ENCODE results near the gene GAB4.
"Not testable (repeated sequence)": the region's sequence is repeated elsewhere in the genome, so short reads cannot be mapped to it uniquely, and the experiment has no call there.

The GAB4 gene, protein sequence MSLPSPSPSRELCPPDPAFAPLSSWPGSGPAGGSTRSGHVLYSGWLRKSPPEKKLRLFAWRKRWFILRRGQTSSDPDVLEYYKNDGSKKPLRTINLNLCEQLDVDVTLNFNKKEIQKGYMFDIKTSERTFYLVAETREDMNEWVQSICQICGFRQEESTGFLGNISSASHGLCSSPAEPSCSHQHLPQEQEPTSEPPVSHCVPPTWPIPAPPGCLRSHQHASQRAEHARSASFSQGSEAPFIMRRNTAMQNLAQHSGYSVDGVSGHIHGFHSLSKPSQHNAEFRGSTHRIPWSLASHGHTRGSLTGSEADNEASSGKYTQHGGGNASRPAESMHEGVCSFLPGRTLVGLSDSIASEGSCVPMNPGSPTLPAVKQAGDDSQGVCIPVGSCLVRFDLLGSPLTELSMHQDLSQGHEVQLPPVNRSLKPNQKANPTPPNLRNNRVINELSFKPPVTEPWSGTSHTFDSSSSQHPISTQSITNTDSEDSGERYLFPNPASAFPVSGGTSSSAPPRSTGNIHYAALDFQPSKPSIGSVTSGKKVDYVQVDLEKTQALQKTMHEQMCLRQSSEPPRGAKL

DNA sequence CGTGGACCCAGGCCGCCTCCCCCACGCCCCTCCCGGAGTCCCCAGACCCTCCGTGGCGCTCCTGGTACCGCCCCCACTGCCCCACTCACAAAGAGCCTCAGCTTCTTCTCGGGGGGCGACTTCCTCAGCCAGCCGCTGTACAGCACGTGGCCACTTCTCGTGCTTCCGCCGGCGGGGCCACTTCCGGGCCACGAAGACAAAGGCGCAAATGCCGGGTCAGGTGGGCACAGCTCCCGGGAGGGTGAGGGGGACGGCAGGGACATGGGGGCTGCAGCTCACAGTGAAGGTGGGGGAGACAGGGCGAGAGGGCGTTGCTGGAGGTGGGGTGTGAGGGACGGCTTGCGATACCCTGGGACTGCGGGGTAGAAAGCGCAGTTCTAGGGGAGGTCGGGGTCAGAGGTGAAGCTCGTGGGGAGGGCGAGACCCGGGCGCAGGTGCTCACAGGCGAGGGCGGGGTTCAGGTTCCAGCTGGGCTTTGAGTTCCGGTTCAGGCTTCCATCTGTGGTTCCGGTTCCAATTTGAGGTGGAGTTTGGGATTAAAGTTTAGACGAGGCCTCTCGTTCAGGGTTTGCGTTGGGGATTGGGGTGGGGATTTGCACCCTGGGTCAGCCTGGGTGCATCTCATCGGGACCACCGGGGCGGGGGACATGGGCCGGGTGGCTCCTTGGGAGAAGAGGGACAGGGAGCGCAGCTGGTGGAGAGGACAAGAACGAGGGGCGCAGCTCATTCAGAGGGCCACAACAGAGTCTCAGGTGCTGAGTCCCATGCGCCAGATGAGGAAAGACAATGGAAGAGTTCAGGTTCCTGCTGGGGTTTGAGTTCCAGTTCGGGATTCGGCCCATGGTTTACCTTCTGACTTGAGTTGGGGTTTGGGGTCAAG is at the start of gene GAB4:
Gene GAB4 (minus strand): TSS at position 371 of the 880 bp plus-strand sequence. CDS start 108 bp downstream, at position 263.
- DNase-seq (ENCODE audit: low read depth in 2 of 2), result no peak

DNA sequence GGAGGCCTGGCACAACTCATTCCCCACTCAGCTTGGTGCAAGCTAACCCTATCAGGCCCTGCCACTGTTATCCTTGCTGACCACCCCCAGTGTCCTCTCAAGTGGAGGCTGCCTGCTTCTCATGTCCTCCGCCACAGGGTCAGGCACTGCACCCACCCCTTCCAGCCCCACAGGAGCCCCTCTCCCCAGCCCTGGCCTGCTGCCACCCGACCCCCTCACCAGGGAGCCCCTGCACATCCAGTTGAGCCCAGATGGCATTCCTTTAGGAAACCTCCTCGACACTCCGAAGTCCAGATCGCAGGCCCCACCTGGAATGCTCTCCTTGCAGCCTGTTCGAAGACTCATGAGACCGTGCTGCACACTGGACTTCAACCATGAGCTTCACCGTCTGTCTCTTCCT is 48.8 kb upstream of the GAB4 start:
- no peak for DNase-seq (ENCODE audit: low read depth in 2 of 2)

DNA sequence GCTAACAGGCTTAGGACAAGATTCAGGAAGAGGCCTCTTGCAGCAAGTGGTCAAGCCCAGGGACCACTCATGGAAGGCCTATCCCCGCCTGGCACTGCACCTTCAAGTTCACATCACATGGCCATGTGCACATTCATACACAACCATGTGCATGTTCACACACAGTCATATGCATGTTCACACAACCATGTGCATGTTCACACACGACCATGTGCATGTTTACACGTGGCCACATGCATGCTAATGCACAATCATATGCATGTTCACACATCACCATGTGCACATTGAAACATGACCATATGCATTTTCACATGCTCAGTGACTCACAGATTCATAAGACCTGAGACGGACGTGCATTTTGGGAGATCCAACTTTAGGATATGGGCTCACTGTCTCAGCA is 48.0 kb upstream of the GAB4 start:
- DNase-seq (ENCODE audit: low read depth in 2 of 2), result no peak

DNA sequence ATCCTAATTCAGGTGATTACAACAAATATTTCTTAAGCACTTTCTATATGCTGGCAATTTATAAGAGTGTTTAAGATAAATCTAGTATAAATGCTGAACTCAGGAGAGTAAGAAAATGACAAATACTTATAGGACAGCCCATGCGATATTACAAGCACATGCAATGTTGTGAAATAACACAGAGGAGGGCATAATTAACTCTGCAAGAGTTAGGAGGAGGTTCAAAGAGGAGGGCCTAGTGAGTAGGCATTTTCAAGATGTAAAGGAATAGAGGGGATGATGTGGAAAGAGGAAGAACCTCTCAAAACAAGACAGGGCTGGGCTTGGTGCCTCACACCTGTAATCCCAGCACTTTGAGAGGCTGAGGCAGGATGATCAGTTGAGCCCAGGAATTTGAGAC is 39.6 kb upstream of the GAB4 start:
- DNase-seq (ENCODE audit: low read depth in 2 of 2), result no peak

DNA sequence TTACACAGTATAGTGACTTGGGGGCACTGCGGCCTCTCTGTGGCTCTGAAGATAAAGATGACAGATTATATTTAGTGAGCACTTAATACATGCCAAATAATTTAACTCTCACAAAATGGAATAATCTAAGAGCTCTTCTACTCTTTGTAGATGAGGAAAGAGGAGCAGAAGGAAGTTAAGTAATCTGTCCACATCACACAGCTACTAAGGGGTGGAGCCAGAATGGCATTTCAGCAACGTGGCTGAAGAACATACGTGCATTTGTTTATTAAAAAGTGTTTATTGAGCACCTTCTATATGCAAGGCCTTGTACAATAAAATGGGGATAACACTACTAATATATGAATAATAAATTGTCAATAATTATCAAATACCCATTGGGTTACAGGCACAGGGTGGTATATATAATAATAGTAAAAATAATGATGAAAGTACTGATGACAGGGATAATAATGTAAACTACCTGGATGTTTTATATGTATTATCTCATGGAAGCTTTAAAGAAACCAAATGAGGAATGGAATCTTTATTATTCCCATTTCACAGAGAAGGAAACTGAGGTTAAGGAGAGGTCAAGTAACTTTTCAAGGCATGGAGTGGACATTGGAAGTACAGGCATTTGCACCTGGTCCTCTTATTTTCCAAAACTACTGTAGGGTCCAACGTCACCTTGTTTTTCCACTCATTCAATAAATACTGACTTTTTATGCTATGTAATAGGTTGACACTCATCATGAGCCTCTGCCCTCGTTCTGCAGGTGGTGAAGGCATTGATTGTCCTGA is 38.7 kb upstream of the GAB4 start:
- no peak for DNase-seq (ENCODE audit: low read depth in 2 of 2)

DNA sequence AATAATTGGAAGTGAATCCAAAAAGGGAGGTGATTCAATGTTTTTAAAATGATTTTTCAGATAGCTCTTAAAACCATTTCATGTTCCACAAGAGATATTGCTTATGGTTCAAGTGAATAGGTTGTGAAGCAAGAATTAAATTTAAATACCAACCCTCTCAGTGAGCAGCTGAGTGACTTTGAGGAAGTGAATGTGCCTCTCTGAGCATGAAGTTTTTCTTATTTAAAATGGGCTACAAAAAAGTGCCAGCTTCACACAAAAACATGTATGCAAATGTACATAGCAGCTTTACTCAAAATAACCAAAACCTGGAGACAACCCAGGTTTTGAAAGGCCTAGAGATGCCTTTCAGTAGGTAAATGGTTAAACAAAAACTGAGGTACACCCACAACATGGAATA is 35.5 kb upstream of the GAB4 start:
- no peak for DNase-seq (ENCODE audit: low read depth in 2 of 2)

DNA sequence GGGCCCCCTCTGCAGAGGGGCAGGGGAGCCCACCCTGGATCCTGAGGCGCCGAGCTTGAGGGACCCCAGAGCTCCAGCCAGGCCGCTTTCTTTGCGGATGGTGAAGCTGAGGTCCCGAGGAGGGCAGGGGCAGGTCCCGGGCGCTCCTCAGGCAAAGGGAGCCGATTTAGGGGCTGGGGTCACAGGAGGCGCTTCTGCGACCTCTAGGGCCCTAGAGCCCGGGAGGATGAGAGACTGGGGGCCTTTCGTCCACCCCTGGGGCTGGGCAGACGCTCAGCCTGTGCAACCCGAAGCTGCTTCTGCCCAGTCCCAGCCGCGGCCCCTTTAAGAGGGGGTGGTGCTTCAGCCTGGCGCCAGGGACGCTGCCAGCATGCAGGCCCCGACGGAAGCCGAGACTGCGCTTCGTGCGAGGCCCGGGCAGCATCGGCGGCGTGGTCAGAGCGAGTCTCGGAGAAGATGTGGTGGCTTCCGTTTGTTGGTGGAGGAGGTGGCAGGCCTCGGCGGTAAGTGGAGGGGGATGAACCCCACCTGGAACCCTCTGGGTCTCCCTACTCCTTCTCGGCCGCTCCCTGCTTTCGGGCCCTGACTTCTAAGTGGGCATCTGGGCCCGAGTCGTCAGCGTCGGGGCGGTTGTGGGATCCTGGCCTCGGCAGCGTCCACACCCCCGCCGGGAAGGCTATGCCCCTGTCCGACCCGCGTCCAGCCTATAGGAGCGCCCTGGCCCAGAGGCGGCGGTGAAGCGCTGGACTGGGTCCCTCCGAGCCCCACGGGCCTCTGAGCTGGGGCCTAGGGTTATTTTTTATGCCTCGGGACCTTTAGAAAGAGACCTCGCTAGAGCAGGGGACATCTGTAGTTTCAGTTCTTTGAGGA is 29.1 kb upstream of the GAB4 start:
- not testable (repeated sequence) for DNase-seq (ENCODE audit: low read depth in 2 of 2)

DNA sequence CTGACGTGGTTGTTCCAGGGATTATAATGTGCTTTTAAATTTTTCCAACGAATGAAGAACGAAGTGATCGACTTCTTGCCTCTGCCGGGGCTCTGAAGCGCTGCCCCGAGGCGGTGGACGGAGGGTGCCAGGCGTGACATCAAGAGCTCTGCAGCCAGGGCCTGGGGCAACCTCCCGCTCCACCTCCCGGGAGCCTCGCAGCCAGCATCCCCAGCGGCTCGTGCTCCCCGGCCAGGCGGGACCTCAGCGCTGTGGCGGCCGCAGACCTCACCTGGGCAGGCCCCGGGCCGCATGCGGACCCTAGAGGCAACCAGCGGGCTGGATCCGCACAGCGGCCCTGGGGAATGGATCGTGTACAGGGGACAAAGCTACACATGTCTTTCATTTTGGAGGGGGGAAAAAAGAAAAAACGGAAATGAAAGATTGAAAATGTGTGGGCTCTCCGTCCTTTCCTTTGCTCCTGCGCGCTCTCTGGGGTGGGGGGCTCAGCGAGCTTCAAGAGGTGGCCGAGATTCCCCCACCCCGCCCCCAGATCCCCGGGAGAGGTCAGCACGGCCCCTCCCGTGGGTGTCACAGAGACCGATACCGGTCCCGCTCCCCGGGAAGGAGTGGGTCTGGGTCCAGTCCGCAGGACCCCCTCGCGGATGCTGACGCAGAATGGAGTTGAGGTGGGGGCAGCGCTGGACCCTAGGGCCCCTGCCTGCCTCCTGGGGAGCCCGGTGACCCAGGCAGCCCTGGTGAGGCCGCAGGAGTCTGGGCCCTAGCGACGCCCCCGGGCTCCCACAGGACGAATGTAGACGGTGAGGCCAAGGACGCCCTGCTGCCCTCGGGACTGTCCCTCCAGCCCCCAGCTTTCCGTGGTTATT is 28.2 kb upstream of the GAB4 start:
- DNase-seq (ENCODE audit: low read depth in 2 of 2), result not testable (repeated sequence)

DNA sequence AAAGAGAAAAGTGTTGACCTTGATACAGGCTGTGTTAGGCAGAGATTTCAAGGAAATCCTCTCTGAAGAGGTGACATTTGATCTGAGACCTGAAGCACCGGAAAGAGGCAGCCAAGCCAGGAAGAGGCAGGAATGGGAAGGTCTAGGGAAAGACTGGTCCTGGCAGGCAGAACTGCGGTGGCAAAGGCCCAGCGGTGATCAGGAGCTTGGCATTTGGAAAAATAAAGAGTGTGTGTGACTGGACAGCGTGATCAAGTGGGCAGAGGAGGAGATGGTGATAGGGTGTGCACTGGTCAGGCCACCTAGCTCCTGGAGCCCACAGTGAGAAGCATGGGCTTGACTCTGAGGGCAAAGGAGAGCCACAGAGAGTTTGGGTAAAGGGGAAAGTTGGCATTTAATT is 27.2 kb upstream of the GAB4 start:
- no peak for DNase-seq (ENCODE audit: low read depth in 2 of 2)

DNA sequence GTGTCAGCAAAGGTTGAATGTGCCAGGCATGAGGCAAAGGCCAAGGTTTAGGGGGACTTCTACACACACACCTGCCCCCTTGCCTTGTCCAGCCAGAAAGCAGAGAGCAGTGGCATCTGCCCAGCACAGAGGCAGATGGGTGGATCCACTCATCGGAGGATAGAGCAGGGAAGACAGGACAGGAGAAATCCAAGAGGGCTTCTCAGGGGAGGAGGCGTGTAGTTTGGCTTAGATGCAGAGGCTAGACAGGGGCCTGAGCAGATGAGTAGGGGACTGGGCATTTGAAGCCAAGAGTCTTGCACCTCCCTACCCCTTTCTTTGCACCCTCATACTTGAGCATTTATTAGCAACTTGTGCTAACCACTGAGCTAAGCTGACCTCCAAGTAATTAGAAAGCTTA is 26.5 kb upstream of the GAB4 start:
- DNase-seq (ENCODE audit: low read depth in 2 of 2), result not testable (repeated sequence)

DNA sequence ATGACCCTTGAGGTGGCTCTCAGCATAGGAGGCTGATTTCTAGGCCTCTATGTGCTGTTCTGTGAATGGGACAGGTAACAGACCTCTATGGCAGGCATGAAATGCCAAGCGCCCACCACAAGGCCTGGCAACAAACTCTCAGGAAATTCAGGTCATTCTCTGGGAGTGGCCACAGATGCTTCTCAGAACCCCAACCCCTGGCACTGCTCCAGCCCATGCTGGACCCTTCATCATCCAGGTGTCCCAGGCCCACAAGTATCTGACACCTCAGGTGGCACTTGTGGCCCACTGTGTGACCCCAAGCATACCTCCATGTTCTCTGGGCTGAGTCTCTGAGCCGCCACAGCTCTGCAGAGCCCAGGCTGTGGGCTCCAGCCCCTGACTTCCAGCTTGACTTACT is 24.3 kb upstream of the GAB4 start:
- not testable (repeated sequence) for DNase-seq (ENCODE audit: low read depth in 2 of 2)

DNA sequence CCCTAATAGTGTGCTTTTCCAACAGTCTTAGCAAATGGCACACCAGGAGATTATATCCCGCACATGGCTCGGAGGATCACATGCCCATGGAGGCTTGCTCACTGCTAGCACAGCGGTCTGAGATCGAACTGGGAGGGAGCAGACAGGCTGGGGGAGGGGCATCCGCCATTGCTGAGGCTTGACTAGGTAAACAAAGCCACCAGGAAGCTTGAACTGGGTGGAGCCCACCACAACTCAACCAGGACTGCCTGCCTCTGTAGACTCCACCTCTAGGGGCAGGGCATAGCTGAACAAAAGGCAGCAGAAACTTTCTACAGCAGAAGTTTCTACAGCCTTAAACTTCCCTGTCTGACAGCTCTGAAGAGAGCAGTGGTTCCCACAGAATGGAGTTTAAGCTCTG is 16.4 kb upstream of the GAB4 start:
- DNase-seq (ENCODE audit: low read depth in 2 of 2), result not testable (repeated sequence)

DNA sequence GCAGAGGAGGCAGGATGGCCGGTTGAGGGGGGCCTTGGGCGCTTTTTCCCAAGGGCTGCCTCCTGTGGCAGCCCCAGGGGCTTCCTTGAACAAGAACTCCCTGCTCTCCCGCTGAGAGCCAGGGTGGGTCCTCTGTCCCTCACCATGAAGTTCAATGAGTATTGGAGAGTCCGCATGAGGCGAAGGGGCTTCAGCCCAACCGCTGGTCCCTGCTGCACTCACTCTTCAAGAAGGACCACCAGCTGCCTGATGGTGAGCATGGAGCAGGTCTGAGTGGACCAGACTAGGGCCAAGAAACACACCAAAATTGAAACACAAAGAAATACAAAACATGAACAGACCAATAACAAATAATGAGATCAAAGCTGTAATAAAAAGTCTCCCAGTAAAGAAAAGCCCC is 7.5 kb upstream of the GAB4 start:
- DNase-seq (ENCODE audit: low read depth in 2 of 2), result not testable (repeated sequence)

DNA sequence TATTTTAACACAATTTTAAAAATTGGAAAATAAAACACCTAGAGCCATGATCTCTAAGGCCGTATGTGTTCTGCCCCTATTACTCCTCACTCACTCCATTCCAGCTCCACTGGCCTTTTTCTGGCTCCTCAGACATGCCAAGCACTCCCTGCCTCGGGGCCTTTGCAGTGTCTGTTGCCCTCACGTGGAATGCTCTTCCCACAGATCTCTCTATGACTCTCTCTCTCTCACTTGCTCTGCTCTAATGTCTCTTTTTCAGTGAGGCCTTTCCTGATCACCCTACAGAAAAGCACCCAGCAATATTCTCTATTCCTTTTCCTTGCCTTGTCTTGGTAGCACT is 6.0 kb upstream of the GAB4 start:
- not testable (repeated sequence) for DNase-seq (ENCODE audit: low read depth in 2 of 2)

DNA sequence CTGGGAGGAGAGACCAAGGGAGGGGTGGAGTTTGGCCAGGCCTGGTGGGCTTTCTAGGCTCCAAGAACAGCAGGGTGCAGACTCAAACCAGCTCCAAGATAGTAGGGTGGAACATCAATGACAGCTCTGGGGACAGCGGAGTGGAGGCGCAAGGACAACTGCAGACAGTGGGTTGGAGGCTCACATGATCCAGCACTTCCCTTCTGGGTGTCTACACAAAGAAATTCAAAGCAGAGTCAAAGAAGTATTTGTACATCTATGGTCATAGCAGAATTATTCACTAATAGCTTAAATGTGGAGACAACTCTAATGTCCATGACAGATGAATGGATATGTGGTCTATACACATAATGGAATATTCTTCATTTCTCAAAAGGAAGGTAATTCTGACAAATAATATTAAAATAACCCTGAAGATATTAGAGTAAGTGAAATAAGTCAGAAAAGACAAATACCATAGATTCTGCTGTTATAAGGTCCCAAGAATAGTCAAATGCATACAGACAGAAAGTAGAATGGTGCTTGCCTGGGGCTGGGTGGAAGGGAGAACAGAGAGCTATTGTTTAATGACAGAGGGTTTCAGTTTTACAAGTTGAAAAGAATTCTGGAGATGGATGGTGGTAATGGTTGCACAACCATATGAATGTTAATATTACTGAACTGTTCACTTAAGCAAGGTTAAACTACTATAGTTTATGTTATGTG is 5.5 kb upstream of the GAB4 start:
- DNase-seq (ENCODE audit: low read depth in 2 of 2), result no peak

DNA sequence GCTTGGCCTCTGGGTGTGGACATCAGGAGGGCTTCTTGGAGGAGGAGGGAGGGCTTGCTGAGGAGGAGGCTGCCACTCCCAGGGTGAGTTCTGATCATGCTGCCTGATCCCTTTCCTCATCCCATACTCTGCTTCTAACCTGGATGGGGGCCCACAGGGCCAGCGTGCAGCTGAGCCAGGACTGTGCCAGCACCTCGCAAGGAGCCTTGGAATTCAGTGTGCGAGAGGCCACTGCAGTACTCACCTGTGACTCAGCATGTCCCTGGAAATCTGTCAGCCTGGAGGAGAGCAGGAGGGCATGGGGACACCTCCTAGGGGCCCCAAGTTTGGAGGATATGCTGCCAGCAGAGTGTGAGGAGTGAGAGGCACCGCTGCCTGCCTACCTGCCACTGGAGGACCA is 4.2 kb upstream of the GAB4 start:
- no peak for DNase-seq (ENCODE audit: low read depth in 2 of 2)

DNA sequence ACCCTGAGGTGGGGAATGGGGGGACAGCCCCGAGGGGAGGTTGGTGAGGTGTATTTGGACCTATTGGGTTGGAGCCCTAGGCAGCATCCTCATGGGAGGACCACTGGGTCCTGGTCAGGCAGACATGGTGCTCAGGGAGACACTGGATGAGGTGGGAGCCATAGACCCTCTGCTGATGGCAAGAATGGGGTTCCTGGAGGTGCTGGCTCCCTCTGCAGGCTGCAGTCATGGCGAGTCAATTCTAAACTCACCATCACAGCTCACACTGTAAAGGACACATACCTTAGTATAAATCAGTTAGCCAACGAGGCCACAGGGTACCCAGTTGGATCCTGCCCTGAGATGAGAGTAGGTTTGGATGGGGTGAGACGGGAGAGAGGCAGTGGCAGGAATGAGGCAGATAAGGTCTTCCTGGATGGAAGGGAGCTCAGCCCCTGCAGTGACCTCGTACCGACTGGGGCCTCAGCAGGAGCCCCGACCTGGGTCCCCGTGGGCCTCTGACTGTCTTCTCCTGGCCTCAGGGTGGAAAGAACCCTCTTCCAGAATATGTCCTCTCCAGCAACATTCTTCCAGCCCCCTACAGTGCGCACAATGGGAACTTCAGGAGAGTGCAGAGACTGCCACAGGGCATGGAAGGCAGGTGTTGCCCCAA is 1.7 kb upstream of the GAB4 start:
- no peak for DNase-seq (ENCODE audit: low read depth in 2 of 2)

DNA sequence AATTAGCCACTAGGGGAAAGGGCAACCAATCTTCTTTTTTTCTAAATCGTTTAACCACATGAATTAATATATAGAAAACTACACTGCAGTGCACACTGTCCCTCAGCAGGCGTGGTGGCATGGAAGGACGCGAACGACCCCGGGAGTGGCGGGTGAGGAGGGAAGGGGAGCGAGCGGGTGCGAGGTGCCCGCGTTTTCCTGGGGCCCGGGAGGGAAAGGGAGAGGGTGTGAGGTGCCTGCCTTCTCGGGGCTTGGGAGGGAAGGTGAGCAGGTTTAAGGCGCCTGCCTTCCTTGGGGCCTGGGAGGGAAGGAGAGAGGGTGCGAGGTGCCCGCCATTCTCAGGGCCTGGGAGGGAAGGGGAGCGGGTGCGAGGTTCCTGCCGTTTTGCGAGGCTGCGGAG is 765 bp downstream of the GAB4 start:
- DNase-seq (ENCODE audit: low read depth in 2 of 2), result no peak

DNA sequence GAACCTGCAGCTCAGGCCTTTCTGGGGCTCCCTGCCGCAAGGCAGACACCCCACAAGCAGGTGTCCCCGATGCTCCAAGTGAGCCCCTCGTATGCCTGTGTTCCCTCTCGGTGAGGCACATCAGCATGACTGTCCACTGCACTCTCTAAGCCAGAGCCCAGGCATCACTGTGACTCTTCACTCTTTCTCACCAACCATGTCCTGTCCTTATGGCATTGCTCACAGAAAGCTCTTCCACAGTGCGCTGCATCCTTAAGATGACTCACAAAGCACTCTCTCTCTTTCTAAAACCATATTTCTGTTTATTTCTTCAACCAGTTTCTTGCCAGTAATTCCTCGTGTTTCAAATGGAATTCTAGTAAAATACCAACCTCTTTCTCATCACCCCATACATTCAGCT is 18.1 kb downstream of the GAB4 start:
- DNase-seq (ENCODE audit: low read depth in 2 of 2), result no peak
